ELR (cell line): ENCODE results near the gene TMEM120B.
"Not testable (repeated sequence)": the region's sequence is repeated elsewhere in the genome, so short reads cannot be mapped to it uniquely, and the experiment has no call there.

Experiments used
- DNase-seq: peaks from one replicate; pipeline ENCODE4 v3.0.0-alpha.2; 2015; ENCODE audit warnings: low read depth

Gene TMEM120B

DNA sequence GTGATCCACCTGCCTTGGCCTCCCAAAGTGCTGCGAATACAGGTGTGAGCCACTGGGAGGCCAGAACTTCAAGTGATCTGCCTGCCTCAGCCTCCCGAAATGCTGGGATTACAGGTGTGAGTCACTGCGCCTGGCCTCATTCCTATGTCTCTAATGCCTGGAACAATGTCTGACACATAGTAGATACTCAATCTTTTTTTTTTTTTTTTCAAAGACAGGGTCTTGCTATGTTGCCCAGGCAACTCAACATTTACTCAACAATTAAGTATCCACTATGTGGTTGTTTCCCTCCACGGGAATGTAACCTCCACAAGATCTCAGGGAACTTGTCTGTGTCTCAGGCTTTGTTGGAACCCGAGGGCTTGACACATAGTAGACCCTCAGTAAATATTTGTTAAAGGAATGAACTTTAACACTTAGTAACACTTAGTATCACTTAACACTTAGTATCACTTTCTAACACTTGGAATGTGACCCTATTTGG, 3.0 kb upstream of the TMEM120B start:
- DNase-seq, result peak; percentile 89

DNA sequence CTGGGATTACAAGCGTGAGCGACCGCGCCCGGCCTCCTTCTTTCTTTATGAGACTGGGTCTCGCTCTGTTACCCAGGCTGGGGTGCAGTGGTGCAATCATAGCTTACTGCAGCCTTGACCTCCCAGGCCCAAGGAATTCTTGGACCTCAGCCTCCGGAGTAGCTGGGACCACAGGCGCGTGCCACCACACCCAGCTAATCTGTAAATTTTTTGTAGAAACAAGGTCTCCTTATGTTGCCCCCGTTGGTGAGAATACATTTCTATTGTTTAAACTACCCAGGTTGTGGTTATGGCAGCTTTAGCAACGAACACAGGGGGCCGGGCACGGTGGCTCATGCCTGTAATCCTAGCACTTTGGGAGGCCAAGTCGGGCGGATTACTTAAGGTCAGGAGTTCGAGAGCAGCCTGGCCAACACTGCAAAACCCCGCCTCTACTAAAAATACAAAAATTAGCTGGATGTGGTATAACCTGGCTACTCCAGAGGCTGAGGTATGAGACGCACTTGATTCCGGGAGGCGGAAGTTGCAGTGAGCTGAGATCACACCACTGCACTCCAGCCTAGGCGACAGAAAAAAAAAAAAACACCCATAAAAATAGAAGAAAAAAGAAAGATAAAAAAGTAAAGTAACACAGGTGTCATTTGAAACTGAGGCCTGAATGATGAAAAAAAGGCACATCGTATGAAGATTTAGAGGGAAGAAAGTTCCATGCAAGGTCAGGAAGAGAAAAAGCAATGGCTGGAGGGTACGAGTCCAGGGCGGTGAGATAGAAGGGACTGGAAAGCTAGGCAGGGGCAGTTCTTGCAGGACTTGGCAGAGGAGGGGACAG, 977 bp upstream of the TMEM120B start:
- no peak for DNase-seq

DNA sequence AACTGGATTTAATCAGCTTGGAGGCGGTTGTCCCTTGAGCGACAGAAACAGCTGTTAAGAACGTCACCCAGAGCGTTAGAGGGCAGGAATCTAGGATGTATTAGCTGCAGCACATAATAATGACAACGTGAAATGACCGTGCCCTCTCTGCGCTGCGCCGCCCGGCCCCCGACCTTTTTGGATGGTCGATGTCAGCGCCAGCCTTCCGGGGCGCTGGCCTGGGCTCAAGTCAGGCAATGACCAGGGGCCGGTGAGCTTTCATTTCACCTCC, 427 bp upstream of the TMEM120B start:
- peak; percentile 38 for DNase-seq

DNA sequence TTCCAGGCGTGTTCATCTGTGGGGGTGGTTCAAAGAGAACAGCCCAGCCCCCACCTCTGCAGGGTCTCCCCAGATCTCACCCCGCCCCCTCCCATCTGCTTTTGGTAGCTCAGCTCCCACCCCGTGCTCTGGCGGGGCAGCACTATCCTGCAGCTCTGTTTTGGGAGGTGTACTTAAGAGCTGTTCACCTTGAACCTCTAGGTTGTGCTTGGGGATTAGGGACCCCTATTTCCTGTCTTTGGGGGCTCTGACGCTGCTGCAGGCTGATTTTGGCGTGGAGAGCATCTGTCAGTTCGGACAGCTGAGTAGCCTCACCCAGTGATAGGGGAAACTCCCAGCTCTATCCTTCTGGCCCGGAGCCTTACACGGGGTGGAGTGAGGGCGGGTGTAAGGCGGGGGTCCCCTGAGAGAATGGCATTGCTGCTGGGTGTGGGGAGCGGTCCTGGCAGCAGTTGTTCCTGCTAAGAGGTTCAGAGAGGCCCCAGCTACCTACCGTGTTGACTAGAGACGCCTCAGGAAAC, 765 bp downstream of the TMEM120B start:
- DNase-seq, result no peak

- DNase-seq, result peak; percentile 30
Observed at GRCh38 chr12:121713793-121714192, 1.2 kb downstream of the TMEM120B start.

GRCh38 chr12:121715055-121715454, 2.5 kb downstream of the TMEM120B start:
- DNase-seq, result not testable (repeated sequence)

DNA sequence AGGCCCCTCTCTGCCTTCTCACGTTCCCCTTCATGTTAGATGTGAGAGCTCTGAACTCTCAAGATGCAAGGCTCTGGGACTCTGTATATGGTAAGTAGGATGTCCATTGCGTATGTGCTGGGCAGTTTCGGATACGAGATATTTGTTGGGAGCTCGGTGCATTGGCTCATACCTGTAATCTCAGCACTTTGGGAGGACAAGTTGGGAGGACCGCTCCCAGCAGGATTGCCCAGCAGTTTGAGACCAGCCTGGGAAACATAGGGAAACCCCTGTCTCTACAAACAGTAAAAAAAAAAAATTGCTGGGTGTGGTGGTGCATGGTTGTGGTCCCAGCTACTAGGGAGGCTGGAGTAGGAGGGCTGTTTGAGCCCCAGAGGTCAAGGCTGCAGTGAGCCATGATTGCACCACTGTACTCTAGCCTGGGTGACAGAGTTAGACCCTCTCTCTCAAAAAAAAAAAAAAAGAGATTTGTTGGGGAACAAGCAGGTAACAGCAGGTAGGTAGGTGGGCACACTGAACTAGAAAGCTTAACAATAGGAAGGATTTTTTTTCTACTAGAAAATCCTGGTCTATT, 3.4 kb downstream of the TMEM120B start:
- DNase-seq, result no peak

GRCh38 chr12:121717041-121717699, 4.6 kb downstream of the TMEM120B start:
- peak; percentile 96 for DNase-seq

GRCh38 chr12:121718653-121719239, 6.2 kb downstream of the TMEM120B start:
- no peak for DNase-seq

GRCh38 chr12:121719926-121720414, 7.4 kb downstream of the TMEM120B start:
- peak; percentile 91 for DNase-seq

GRCh38 chr12:121720762-121721161, 8.2 kb downstream of the TMEM120B start:
- DNase-seq, result no peak

- DNase-seq, result no peak
Observed at GRCh38 chr12:121722511-121722910, 10.0 kb downstream of the TMEM120B start.

DNA sequence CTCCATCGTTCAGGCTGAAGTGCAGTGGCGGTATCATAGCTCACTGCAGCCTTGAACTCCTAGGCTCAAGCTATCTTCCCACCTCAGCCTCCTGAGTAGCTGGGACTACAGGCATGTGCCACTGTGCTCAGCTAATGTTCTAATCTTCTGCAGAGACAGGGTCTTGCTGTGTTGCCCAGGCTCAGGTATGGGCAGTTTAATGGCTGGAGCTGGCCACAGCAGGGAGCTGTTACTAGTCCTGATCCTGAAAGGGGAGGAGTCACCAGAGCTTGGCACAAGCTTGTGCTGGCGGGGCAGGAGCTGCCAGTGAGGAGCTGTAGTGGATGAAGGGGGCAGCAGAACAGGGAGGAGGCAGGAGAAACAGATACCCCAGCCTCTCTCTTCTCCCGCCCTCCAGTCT, 10.6 kb downstream of the TMEM120B start:
- no peak for DNase-seq

- no peak for DNase-seq
Observed at GRCh38 chr12:121724925-121725324, 12.4 kb downstream of the TMEM120B start.

DNA sequence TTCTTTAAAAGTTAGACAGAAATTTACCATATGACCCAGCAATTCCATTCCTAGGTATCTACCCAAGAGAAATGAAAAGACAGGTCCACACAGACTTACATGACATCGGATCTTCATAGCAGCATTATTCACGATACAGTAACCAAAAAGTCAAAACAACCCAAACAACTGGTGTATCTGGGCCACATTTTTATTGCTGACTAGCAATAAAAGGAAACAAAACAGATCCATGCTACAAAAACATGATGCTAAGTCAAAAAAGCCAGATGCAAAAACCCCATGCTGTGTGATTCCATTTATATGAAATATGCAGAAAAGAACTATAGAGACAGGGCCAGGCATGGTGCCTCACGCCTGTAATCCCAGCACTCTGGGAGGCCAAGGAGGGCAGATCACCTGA, 12.9 kb downstream of the TMEM120B start:
- DNase-seq, result no peak

- no peak for DNase-seq
Observed at GRCh38 chr12:121729021-121729420, 16.5 kb downstream of the TMEM120B start.

DNA sequence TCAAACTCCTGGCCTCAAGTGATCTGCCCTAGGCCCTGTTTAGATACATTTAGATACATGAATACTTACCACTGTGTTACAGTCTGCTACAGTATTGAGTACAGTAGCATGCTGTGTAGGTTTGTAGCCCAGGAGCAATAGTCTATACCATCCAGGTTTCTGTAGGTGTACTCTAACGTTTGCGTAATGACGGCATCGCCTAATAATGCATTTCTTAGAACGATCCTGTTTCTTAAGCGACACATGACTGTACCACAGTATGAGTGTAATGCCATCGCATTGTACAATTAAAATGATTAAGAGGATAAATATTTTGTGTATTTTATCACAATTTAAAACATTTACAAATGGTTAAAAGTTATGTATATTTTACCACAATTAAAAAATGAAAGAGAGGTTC, 18.9 kb downstream of the TMEM120B start:
- no peak for DNase-seq

DNA sequence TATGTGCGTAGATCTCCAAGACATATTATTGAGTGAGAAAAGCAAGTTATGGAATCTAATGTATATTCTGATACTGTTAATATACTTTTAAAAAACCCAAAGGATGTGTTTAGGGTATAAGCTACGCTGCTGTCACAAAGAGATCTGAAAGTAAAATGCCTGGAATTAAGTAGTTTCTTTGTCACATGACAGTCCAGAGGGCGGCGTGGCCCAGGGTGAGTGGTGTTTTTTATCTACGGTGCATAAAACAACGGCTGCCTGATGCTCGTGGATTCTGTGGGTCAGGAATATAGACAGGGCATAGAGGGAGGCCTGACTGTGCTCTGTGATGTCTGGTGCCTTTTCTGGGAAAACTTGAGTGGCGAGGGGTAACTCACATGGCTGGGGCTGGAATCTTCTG, 21.3 kb downstream of the TMEM120B start:
- no peak for DNase-seq

GRCh38 chr12:121738340-121738858, 25.8 kb downstream of the TMEM120B start:
- DNase-seq, result no peak

- DNase-seq, result no peak
Observed at GRCh38 chr12:121740847-121741246, 28.3 kb downstream of the TMEM120B start.

GRCh38 chr12:121741743-121742142, 29.2 kb downstream of the TMEM120B start:
- DNase-seq, result peak; percentile 18

DNA sequence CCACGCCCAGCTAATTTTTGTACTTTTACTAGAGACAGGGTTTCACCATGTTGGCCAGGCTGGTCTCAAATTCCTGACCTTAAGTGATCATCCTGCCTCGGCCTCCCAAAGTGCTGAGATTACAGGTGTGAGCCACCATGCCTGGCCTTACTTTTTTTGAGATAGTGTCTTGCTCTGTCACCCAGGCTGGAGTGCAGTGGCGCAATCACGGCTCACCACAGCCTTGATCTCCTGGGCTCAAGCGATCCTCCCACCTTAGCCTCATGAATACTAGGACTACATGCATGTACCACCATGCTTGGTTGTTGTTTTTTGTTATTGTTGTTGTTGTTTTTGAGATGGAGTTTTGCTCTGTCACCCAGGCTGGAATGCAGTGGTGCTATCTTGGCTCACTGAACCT, 33.0 kb downstream of the TMEM120B start:
- not testable (repeated sequence) for DNase-seq
